ENCODE results near the gene BANP. TPM values are rescaled to one million over a fixed set of nuclear protein-coding genes. Genes with fewer than 3 reads are reported as not detected.
A peak's percentile ranks its signal among the peaks of the same experiment; 100 is the strongest.
"Not testable (repeated sequence)": the region's sequence is repeated elsewhere in the genome, so short reads cannot be mapped to it uniquely, and the experiment has no call there.

BANP gene
- total RNA-seq (2021; ENCODE audit: unreplicated experiment) (37.2 TPM), Bru-seq, nascent RNA (percentile 63 among the genes with signal in this experiment), BruChase-seq, experiment 1, labeled RNA remaining after a 6-hour chase (percentile 73 among the genes with signal in this experiment), BruChase-seq, experiment 2, labeled RNA remaining after a 2-hour chase (percentile 62 among the genes with signal in this experiment)
- 19.0 and 19.9 TPM in 2 replicates for polyA plus RNA-seq (2012)
- long read RNA-seq, transcript BANP-217 (12 exons, 1,551 nt), result major isoform, 5 of 62 reads
- long read RNA-seq, partial matches to known transcripts, result 9 of 62 reads
- long read RNA-seq, other reads (novel, unspliced or antisense), result 40 of 62 reads

GRCh38 chr16:87950765-87951551 is at the start of gene BANP:
Gene BANP, plus strand, starts transcription at chr16:87951434. Its CDS starts 23,682 bp downstream, at chr16:87975116.
- Histone ChIP-seq H2AFZ (ENCODE audit: low read depth, low read length, poor library complexity, severe bottlenecking) (peak within 1 kb of the TSS; percentile 99), H3K9me3 (ENCODE audit: control insufficient read depth in 1 of 2, insufficient read depth in 1 of 2, low read depth in 1 of 2, low read length in 2 of 2) (no peaks in the 10 kb centered on the region), H3K27me3 (ENCODE audit: insufficient read depth, low read length) (no peaks in the 10 kb centered on the region), H3K27ac (ENCODE audit: low read depth, low read length) (peak within 1 kb of the TSS; percentile 97), H3K4me3 (replicated peaks in 1 of 2; ENCODE audit: low read depth in 1 of 2, low read length in 2 of 2) (peak within 1 kb of the TSS; percentile 79 to 99), H3K79me2 (ENCODE audit: insufficient read depth, low read length) (peaks cover 44% of the 10 kb centered on the region), H3K4me2 (ENCODE audit: low read length) (peak within 1 kb of the TSS; percentile 90), H3K4me1 (ENCODE audit: control insufficient read depth in 1 of 2, insufficient read depth in 2 of 2, low read length in 2 of 2) (peaks cover 26 to 34% of the 10 kb centered on the region in 2 experiments), H3K9ac (ENCODE audit: low read length) (peak within 1 kb of the TSS; percentile 99), H3K9me2 (ENCODE audit: insufficient read depth) (no peaks in the 10 kb centered on the region), H4K20me1 (ENCODE audit: insufficient read depth) (no peaks in the 10 kb centered on the region), H3K36me3 (ENCODE audit: control insufficient read depth in 1 of 2, insufficient read depth in 2 of 2, low read length in 2 of 2) (peaks cover 0 to 16% of the 10 kb centered on the region in 2 experiments; a peak in 2 of 4 replicates)
- DNase-seq (ENCODE audit: low read depth, low spot score) (peak; percentile 100), ATAC-seq (peak; percentile 94)
- intact Hi-C loops (cut with micrococcal nuclease), result loop anchor here (2.0 kb wide), 1 partner anchor 172 kb away; no protein-coding TSS in a partner anchor
- TF ChIP-seq ZBTB33 (IDR thresholded peaks at IDR 0.05; ENCODE audit: extremely low read depth, insufficient replicate concordance, low read length) (peak; percentile 100), CBX3 (IDR thresholded peaks at IDR 0.05; ENCODE audit: low read depth) (no peak), ZFX (IDR thresholded peaks at IDR 0.05) (no peak), POLR2AphosphoS5 (IDR thresholded peaks at IDR 0.05; ENCODE audit: low read depth, low read length) (peak; percentile 92), CEBPB (IDR thresholded peaks at IDR 0.05; ENCODE audit: low read depth) (no peak), TCF7L2 (IDR thresholded peaks at IDR 0.05; ENCODE audit: borderline replicate concordance, extremely low read depth, insufficient read depth, insufficient read length) (peak; percentile 58), EZH2 (IDR thresholded peaks at IDR 0.05) (no peak), YY1 (IDR thresholded peaks at IDR 0.05; ENCODE audit: extremely low read depth, insufficient replicate concordance, low read depth, low read length) (peak; percentile 93), SIN3A (IDR thresholded peaks at IDR 0.05; ENCODE audit: low read depth) (no peak)
- TF ChIP-seq, protein P1, sequence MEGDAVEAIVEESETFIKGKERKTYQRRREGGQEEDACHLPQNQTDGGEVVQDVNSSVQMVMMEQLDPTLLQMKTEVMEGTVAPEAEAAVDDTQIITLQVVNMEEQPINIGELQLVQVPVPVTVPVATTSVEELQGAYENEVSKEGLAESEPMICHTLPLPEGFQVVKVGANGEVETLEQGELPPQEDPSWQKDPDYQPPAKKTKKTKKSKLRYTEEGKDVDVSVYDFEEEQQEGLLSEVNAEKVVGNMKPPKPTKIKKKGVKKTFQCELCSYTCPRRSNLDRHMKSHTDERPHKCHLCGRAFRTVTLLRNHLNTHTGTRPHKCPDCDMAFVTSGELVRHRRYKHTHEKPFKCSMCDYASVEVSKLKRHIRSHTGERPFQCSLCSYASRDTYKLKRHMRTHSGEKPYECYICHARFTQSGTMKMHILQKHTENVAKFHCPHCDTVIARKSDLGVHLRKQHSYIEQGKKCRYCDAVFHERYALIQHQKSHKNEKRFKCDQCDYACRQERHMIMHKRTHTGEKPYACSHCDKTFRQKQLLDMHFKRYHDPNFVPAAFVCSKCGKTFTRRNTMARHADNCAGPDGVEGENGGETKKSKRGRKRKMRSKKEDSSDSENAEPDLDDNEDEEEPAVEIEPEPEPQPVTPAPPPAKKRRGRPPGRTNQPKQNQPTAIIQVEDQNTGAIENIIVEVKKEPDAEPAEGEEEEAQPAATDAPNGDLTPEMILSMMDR (IDR thresholded peaks at IDR 0.05 in 2 of 3, conservative IDR thresholded peaks at IDR 0.05 in 1 of 3; ENCODE audit: borderline replicate concordance in 1 of 3, insufficient read depth in 1 of 3, low read depth in 2 of 3, low read length in 2 of 3), result peak in 2 of 3 experiments; percentile 55 to 92; a peak in 4 of 6 replicates
- BruUV-seq (replicated peaks), result no TSS peak
- ChIA-PET POLR2A (interaction anchor here (0.7 to 1.4 kb wide), 6 partner anchors 11 to 563 kb away, joined by 3 to 6 read pairs (median 4); partner anchors contain the start of gene SLC7A5), RAD21 (ENCODE audit: low non-redundant PET in 1 of 2, low total read pairs in 2 of 2, uncharacterized antibody in 2 of 2, unreplicated experiment in 2 of 2) (no interaction called here), CTCF (interaction anchor here (1.0 kb wide), 2 partner anchors 172 to 181 kb away, joined by 3 to 9 read pairs; no protein-coding TSS in a partner anchor)

- H3K4me3 ChIP-seq (replicated peaks in 1 of 2; ENCODE audit: low read depth in 1 of 2, low read length in 2 of 2); H3K79me2 ChIP-seq (ENCODE audit: insufficient read depth, low read length); H3K9me2 ChIP-seq (ENCODE audit: insufficient read depth); ATAC-seq; H3K9me3 ChIP-seq (ENCODE audit: control insufficient read depth in 1 of 2, insufficient read depth in 1 of 2, low read depth in 1 of 2, low read length in 2 of 2); intact Hi-C loops (cut with micrococcal nuclease); H2AFZ ChIP-seq (ENCODE audit: low read depth, low read length, poor library complexity, severe bottlenecking); H3K4me1 ChIP-seq (ENCODE audit: control insufficient read depth in 1 of 2, insufficient read depth in 2 of 2, low read length in 2 of 2); H4K20me1 ChIP-seq (ENCODE audit: insufficient read depth); H3K4me2 ChIP-seq (ENCODE audit: low read length); H3K27ac ChIP-seq (ENCODE audit: low read depth, low read length); BruUV-seq (replicated peaks); RAD21 ChIA-PET (ENCODE audit: low non-redundant PET in 1 of 2, low total read pairs in 2 of 2, uncharacterized antibody in 2 of 2, unreplicated experiment in 2 of 2); H3K36me3 ChIP-seq (ENCODE audit: control insufficient read depth in 1 of 2, insufficient read depth in 2 of 2, low read length in 2 of 2); DNase-seq (ENCODE audit: low read depth, low spot score); H3K9ac ChIP-seq (ENCODE audit: low read length); H3K27me3 ChIP-seq (ENCODE audit: insufficient read depth, low read length): not testable (repeated sequence)
- ChIA-PET CTCF (interaction anchor here (1.0 kb wide), 1 partner anchor 45 kb away, joined by 4 read pairs; no protein-coding TSS in a partner anchor), POLR2A (interaction anchor here (1.0 kb wide), 1 partner anchor 33 kb away, joined by 3 read pairs; no protein-coding TSS in a partner anchor)
These were observed 46.3 kb upstream of the BANP start for GRCh38 chr16:87904963-87905362.

Data from HCT116 (cell line).